GM12878 (cell line): ENCODE results near the gene SHISA6. TPM values are rescaled to one million over a fixed set of nuclear protein-coding genes. Genes with fewer than 3 reads are reported as not detected.

ENCODE experiments used
- ATAC-seq: fragments of 200-7000 bp; cut with Tn5 transposase; 3 replicates; pipeline ENCODE4 v1.9.1; 2020; ENCODE audit warnings: mild to moderate bottlenecking, moderate library complexity
- BruUV-seq: library from RNA; stranded (reverse); fragments of 400-500 nt; replicated peaks from 2 replicates; lab custom pipeline; 2021; lab: Mats Ljungman, UMichigan
- CTCF ChIA-PET: fragments of 300-600 bp; sonication (Branson Sonifier 250); formaldehyde crosslinking; extraction: SDS; loops from one replicate; lab custom pipeline; 2021; ENCODE audit warnings: inconsistent platforms; lab: Yijun Ruan, JAX
- POLR2A ChIA-PET: fragments of 350-600 bp; formaldehyde crosslinking; extraction: SDS; loops from one replicate; lab custom pipeline; 2021; ENCODE audit warnings: inconsistent platforms; lab: Charles Lee
- RAD21 ChIA-PET: fragments of 300-600 bp; sonication (Branson Sonifier 250); formaldehyde crosslinking; loops from one replicate; lab custom pipeline; 2023; ENCODE audit warnings: antibody characterized with exemption; ENCODE audit not compliant: unreplicated experiment; lab: Charles Lee
- SMC1A ChIA-PET: fragments of 300-600 bp; sonication (Branson Sonifier 250); formaldehyde crosslinking; loops from one replicate; lab custom pipeline; 2023; ENCODE audit not compliant: unreplicated experiment, uncharacterized antibody; lab: Charles Lee
- DNase-seq: peaks from one replicate; pipeline ENCODE4 v3.0.0-alpha.2; 2011; ENCODE audit warnings: low read depth, low spot score
- FAIRE-seq: peaks from 3 replicates; lab custom pipeline; 2011; peaks lifted over from hg19 to GRCh38; lab: Jason Lieb, UNC
- H2AFZ ChIP-seq: 2 replicates; pipeline ENCODE4 v1.6.0; 2011; ENCODE audit warnings: low read depth, low read length, control low read depth; ENCODE audit not compliant: control insufficient read depth
- H3K27ac ChIP-seq: 2 replicates; pipeline ENCODE4 v1.5.1; 2011; ENCODE audit warnings: control low read depth; ENCODE audit not compliant: control insufficient read depth, insufficient read depth
- H3K27me3 ChIP-seq, 2 experiments: replicated peaks in 1 of 2; 2 replicates each; pipeline versions ENCODE4 v1.6.0 to v1.6.1; 2011; ENCODE audit warnings: low read length in 1 of 2; ENCODE audit not compliant: control insufficient read depth in 2 of 2, insufficient read depth in 2 of 2
- H3K36me3 ChIP-seq, 2 experiments: 2 replicates each; pipeline ENCODE4 v1.5.1; 2011; ENCODE audit warnings: low read length in 1 of 2; ENCODE audit not compliant: control insufficient read depth in 2 of 2, insufficient read depth in 2 of 2
- H3K4me1 ChIP-seq: 2 replicates; pipeline ENCODE4 v1.6.1; 2011; ENCODE audit warnings: mild to moderate bottlenecking, low read length, moderate library complexity, mixed read lengths; ENCODE audit not compliant: control insufficient read depth, insufficient read depth
- H3K4me2 ChIP-seq: 2 replicates; pipeline ENCODE4 v1.6.0; 2011; ENCODE audit warnings: control low read depth; ENCODE audit not compliant: control insufficient read depth, insufficient read depth
- H3K4me3 ChIP-seq: fragments of 200-600 bp; sonication (generic); 2 replicates; pipeline ENCODE4 v1.5.1; 2016
- H3K79me2 ChIP-seq: 2 replicates; pipeline ENCODE4 v1.6.0; 2011; ENCODE audit warnings: low read length; ENCODE audit not compliant: control insufficient read depth, insufficient read depth
- H3K9ac ChIP-seq: 2 replicates; pipeline ENCODE4 v1.8.0; 2011; ENCODE audit warnings: low read length, control low read depth, mixed read lengths; ENCODE audit not compliant: control insufficient read depth, insufficient read depth
- H3K9me3 ChIP-seq: replicated peaks from 3 replicates; pipeline ENCODE4 v1.5.1; 2011; ENCODE audit warnings: mild to moderate bottlenecking, low read length; ENCODE audit not compliant: control insufficient read depth, insufficient read depth
- H4K20me1 ChIP-seq: 2 replicates; pipeline ENCODE4 v1.6.0; 2011; ENCODE audit not compliant: control insufficient read depth, insufficient read depth
- CHD4 ChIP-seq: fragments of 200-600 bp; sonication (generic); IDR thresholded peaks from 2 replicates; pipeline ENCODE4 v1.6.1; 2016; ENCODE audit warnings: mild to moderate bottlenecking
- MXI1 ChIP-seq: fragments of 150-350 bp; IDR thresholded peaks from 2 replicates; pipeline ENCODE4 v1.6.1; 2011; ENCODE audit warnings: low read depth, mild to moderate bottlenecking, inconsistent platforms, low read length, improper control_type of control experiment
- NFXL1 ChIP-seq: fragments of 450-650 bp; IDR thresholded peaks from 2 replicates; pipeline ENCODE4 v1.6.1; 2017; ENCODE audit warnings: antibody characterized with exemption, mild to moderate bottlenecking, borderline replicate concordance
- RBBP5 ChIP-seq: fragments of 200-600 bp; sonication (generic); conservative IDR thresholded peaks from 2 replicates; pipeline ENCODE4 v1.6.1; 2016
- TCF7 ChIP-seq: IDR thresholded peaks from 2 replicates; pipeline ENCODE4 v1.6.1; 2014; ENCODE audit warnings: antibody characterized with exemption, borderline replicate concordance
- ZNF217 ChIP-seq: fragments of 450-650 bp; IDR thresholded peaks from 2 replicates; pipeline ENCODE4 v1.6.1; 2017; ENCODE audit warnings: antibody characterized with exemption, mild to moderate bottlenecking
- WGBS: methylation state at CpG from one replicate; pipeline ENCODE4 v1.1.6; 2016; ENCODE audit warnings: low lambda C conversion rate; ENCODE audit not compliant: insufficient replicate concordance, insufficient coverage; ENCODE audit errors: missing lambda C conversion rate; 5-methylcytosine and 5-hydroxymethylcytosine counted together
- in situ Hi-C: fragments of 300-500 bp; cut with MboI; formaldehyde crosslinking; loops from 9 replicates; pipeline ENCODE4 v1.14.3; 2018; ENCODE audit warnings: mixed read lengths
- intact Hi-C: fragments of 100-400 bp; cut with micrococcal nuclease; formaldehyde crosslinking; loops from one replicate; pipeline ENCODE4 v1.14.2; 2022; ENCODE audit not compliant: unreplicated experiment
- polyA plus RNA-seq, 11 experiments: library from polyadenylated mRNA; depleted of rRNA in 4 of 11; unstranded in 6 of 11; stranded (reverse) in 5 of 11; fragments of >200 nt; fragmentation: Nextera tagmentation in 4 of 11; fragmentation: Illumina TruSeq in 1 of 11; extraction: Ambion mirVana in 4 of 11; extraction: Trizol in 1 of 11; gene quantifications; 1 replicate in 1 of 11; 2 replicates in 10 of 11; pipeline versions ENCODE4 v1.2.1 to v1.2.3, GENCODE V29; 2011 to 2016; ENCODE audit warnings: inconsistent platforms in 2 of 11, missing spikeins in 2 of 11, low read depth in 1 of 11
- total RNA-seq, 4 experiments: library from RNA; depleted of rRNA in 3 of 4; stranded (reverse); fragments of >200 nt in 3 of 4; fragmentation: Illumina TruSeq in 1 of 4; extraction: Trizol in 1 of 4; gene quantifications; 2 replicates each; pipeline versions ENCODE4 v1.2.1 to v1.2.3, GENCODE V29; 2013 to 2021
- TF ChIP-seq, protein P1 (sequence below): fragments of 450-650 bp; IDR thresholded peaks from 2 replicates; pipeline ENCODE4 v1.6.1; 2014; ENCODE audit warnings: mild to moderate bottlenecking
- TF ChIP-seq, protein P2 (sequence below): fragments of 450-650 bp; IDR thresholded peaks from 2 replicates; pipeline ENCODE4 v1.6.1; 2016; ENCODE audit warnings: mild to moderate bottlenecking
- TF ChIP-seq, protein P3 (sequence below): fragments of 450-650 bp; IDR thresholded peaks from 2 replicates; pipeline ENCODE4 v1.6.1; 2017; ENCODE audit warnings: mild to moderate bottlenecking

SHISA6 gene
- total and polyA plus RNA-seq, 10 of the 15 experiments (the other 5 are each of a cell fraction or from before 2014, with no cell fraction given), result not detected

DNA sequence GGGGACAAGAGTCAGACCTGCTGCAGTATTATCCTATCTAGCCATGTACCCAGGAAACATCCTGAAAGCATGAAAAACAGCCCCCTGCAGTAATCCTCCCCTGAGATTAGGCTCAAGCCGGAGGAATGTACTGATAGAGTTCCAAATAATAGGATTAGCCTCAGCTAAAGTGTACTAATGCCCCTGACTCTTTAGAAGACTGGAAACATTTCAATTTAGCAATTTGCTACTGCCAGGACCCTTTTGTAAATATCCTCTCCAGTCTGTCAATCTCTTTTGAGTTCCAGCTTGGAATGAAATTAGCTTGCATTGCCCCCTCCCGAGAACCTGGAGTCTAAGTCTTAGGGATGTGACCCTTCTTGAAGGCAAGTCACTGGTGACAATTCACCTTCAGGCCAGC is 246.5 kb downstream of the SHISA6 start (continued):
- no peak for TF ChIP-seq MXI1
- TF ChIP-seq TCF7, result no peak

DNA sequence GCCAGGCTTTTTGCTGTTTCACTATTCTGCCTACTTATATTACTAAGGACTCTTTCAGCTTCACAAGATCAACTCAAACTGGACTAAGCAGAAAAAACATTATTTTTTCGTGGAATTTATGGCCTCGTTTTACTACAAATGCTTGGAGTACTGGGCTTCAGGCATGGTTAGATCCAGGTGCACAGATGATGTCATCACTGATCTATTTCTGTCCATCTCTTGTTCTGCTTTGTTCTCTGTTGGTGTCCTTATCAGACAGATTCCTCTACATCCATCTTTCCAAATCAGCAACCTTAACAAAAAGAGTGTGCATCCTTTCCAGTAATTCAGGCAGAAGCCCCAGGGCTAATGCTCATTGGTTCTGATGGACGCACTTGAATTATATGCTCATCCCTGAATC is 247.4 kb downstream of the SHISA6 start:
- CTCF ChIA-PET, result no interaction called here
- Histone ChIP-seq H3K79me2 (no peaks in the 10 kb centered on the region), H4K20me1 (no peaks in the 10 kb centered on the region), H3K27me3 (no peaks in the 10 kb centered on the region), H3K4me2 (no peak overlapping the region), H2AFZ (no peak overlapping the region), H3K9ac (no peak overlapping the region), H3K36me3 (no peaks in the 10 kb centered on the region), H3K9me3 (no peaks in the 10 kb centered on the region), H3K4me3 (no peak overlapping the region), H3K27ac (no peak overlapping the region), H3K4me1 (no peaks in the 10 kb centered on the region)
- POLR2A ChIA-PET, result no interaction called here
- intact Hi-C loops, result no loop called here
- no peak for DNase-seq
- BruUV-seq, result no TSS peak
- ATAC-seq, result no peak
- RAD21 ChIA-PET, result no interaction called here
- no peak for FAIRE-seq
- SMC1A ChIA-PET, result no interaction called here
- in situ Hi-C loops, result no loop called here
- WGBS, result 19% methylated on average over 3 of the region's 3 CpGs
- TF ChIP-seq CHD4, result no peak
- TF ChIP-seq, protein P1, sequence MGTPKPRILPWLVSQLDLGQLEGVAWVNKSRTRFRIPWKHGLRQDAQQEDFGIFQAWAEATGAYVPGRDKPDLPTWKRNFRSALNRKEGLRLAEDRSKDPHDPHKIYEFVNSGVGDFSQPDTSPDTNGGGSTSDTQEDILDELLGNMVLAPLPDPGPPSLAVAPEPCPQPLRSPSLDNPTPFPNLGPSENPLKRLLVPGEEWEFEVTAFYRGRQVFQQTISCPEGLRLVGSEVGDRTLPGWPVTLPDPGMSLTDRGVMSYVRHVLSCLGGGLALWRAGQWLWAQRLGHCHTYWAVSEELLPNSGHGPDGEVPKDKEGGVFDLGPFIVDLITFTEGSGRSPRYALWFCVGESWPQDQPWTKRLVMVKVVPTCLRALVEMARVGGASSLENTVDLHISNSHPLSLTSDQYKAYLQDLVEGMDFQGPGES, result no peak
- TF ChIP-seq, protein P2, sequence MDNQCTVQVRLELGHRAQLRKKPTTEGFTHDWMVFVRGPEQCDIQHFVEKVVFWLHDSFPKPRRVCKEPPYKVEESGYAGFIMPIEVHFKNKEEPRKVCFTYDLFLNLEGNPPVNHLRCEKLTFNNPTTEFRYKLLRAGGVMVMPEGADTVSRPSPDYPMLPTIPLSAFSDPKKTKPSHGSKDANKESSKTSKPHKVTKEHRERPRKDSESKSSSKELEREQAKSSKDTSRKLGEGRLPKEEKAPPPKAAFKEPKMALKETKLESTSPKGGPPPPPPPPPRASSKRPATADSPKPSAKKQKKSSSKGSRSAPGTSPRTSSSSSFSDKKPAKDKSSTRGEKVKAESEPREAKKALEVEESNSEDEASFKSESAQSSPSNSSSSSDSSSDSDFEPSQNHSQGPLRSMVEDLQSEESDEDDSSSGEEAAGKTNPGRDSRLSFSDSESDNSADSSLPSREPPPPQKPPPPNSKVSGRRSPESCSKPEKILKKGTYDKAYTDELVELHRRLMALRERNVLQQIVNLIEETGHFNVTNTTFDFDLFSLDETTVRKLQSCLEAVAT, result no peak
- no peak for TF ChIP-seq RBBP5
- TF ChIP-seq NFXL1, result no peak
- TF ChIP-seq ZNF217, result no peak
- TF ChIP-seq, protein P3, sequence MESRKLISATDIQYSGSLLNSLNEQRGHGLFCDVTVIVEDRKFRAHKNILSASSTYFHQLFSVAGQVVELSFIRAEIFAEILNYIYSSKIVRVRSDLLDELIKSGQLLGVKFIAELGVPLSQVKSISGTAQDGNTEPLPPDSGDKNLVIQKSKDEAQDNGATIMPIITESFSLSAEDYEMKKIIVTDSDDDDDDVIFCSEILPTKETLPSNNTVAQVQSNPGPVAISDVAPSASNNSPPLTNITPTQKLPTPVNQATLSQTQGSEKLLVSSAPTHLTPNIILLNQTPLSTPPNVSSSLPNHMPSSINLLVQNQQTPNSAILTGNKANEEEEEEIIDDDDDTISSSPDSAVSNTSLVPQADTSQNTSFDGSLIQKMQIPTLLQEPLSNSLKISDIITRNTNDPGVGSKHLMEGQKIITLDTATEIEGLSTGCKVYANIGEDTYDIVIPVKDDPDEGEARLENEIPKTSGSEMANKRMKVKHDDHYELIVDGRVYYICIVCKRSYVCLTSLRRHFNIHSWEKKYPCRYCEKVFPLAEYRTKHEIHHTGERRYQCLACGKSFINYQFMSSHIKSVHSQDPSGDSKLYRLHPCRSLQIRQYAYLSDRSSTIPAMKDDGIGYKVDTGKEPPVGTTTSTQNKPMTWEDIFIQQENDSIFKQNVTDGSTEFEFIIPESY, result no peak
- TF ChIP-seq, all 136 proteins: peak for 0
